Stomach (tissue), 4 donors: ENCODE measurements around the gene DNASE1L2.

Experiments used
- CTCF ChIP-seq, 7 experiments: fragments of 450-650 bp in 4 of 7; fragments of 200-600 bp in 3 of 7; sonication (generic) in 3 of 7; IDR thresholded peaks; one replicate each; pipeline ENCODE4 v1.5.1; 2016 to 2019; ENCODE audit warnings: antibody characterized with exemption in 7 of 7, control low read depth in 2 of 7, mild to moderate bottlenecking in 1 of 7
- EP300 ChIP-seq: sonication (generic); formaldehyde crosslinking; IDR thresholded peaks from one replicate; pipeline ENCODE4 v1.6.1; 2017; ENCODE audit warnings: antibody characterized with exemption
- POLR2A ChIP-seq, 4 donors: fragments of 450-650 bp; IDR thresholded peaks; one replicate each; pipeline ENCODE4 v1.6.1; 2016; ENCODE audit warnings: antibody characterized with exemption in 4 of 4, control low read depth in 2 of 4, mild to moderate bottlenecking in 1 of 4, moderate library complexity in 1 of 4
- POLR2AphosphoS5 ChIP-seq, 3 donors: sonication (generic); formaldehyde crosslinking; IDR thresholded peaks; one replicate each; pipeline ENCODE4 v1.6.1; 2016; ENCODE audit warnings: antibody characterized with exemption in 3 of 3

DNA sequence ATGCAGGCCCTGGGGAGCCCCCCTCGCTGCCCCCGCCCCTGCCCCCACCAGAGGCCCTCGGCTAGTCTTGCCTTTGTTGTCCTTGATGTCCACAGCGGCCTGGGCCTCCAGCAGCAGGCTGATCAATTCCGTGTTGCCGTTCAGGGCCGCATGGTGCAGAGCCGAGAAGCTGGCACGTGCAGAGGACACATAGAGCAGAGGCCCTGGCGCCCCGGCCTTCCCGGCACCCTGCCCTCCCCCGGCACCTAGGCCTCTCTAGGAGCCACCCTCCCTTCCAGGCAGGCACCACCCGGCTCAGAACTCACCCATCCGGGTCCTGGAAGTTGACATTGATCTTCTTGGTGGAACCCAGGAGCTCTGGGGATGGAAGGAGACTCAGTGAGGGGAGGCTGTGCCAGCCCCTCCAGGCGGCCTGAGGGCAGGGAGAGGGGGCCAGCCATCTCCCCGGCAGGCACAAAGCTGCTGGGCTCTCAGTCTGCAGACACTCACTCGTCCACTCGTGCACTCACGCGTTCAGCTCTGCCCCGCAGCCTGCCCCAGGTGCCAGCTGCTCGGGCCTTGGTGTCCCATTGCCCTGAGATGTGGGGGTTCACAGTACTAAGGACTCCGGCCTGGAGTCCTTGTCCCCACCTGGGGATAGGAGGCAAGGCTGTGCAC lies 46.1 kb upstream of the DNASE1L2 start:
- TF ChIP-seq CTCF (IDR thresholded peaks at IDR 0.05) (no peak), POLR2A (IDR thresholded peaks at IDR 0.05) (no peak), POLR2AphosphoS5 (IDR thresholded peaks at IDR 0.05) (no peak), EP300 (no peak)
